HG03045 (cell line): ENCODE measurements around the gene UBXN2A.
"Not testable (repeated sequence)": the region's sequence is repeated elsewhere in the genome, so short reads cannot be mapped to it uniquely, and the experiment has no call there.

Experiments used
- ATAC-seq: cut with Tn5 transposase; IDR thresholded peaks from one replicate; pipeline ENCODE4 v1.9.1; 2021; ENCODE audit warnings: mild to moderate bottlenecking, moderate library complexity; ENCODE audit not compliant: unreplicated experiment

UBXN2A gene

DNA sequence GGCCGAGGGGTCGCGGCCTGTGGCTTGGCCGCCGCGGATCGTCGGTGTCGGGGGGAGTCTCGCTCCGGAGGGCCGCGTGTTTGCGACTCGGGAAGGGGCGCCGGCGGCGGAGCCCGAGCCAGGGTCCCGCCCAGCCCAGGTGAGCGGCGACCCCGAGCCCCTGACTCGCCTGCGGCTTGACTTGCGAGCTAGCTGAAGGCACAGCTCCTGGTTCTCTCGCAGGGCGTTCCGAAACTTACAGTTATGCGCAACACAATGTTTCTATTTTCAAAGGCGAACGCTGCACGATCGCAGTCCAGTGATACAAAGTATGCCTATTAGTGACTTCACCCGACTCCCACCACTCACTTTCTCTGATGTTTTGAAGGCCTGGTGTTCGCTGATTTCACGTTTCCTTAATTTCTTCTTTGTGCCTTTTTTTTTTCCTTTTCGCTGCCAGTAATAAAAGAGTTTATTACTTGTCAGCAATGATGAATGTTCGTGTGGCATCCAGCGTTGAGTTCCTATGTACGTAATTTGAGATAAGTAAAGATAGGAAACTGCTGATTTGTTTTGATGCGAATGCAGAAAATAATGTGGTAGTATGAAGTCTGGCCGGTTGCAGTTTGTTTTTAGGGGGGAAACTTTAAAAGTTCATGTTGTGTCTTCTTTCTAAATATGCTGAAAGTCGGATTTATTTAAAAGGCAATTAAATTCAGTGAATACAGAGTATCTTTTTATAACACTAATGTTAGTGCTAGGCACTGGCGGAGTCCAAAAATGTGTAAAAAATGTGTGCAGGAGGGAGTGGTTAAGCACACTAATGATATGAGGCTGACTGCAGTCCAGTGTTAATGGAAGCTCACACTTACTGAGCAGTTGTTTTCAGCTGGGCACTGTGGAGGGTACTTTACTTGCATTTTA lies 706 bp downstream of the UBXN2A start:
- ATAC-seq, result peak; percentile 62

DNA sequence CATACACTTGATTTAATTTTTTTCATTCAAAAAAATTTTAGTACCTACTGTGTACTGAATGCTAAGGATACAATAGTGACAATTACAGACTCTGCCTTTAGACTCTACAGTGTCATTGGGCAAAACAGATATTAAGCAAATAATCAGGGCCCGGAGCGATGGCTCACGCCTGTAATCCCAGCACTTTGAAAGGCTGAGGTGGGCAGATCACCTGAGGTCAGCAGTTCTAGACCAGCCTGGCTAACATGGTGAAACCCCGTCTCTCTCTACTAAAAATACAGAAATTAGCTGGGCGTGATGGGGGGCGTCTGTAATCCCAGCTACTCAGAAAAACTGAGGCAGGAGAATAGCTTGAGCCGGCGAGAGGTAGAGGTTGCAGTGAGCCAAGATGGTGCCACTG lies 1.4 kb downstream of the UBXN2A start:
- ATAC-seq, result no peak

DNA sequence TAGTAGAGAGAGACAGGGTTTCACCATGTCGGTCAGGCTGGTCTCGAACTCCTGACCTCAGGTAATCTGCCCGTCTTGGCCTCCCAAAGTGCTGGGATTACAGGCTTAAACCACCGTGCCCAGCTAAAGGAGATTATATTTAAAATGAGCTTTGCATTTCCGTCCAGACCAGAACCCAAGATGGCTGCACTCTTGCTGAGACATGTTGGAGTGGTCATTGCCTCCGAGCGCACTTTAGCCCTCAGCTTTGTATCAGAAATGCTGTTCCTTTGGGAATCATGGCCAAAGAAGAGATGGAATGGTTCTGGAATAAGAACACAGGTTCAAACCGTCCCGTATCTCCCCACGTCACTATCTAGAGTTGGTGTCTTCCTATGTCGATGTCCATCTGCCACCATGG lies 3.4 kb downstream of the UBXN2A start:
- ATAC-seq, result no peak

DNA sequence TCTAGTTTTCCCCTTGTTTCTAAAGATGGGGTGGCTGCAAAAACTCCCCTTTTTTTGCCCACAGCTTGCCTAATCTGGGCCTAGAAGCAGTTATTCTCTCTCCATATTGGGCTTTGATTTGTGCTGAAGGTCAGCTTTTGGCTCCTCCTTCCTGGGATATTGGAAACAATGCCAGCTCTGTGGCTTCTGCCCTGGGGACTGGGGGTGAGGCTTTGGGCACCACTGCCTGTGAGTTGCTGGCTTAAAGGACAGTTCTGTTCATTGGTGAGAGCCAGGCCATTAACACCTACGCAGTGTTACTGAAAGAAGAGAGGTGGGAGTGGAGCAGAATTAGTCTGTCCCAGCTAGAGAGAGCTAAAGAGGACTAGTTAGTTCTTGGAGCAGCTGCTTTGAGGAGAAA lies 4.3 kb downstream of the UBXN2A start:
- ATAC-seq, result no peak

- no peak for ATAC-seq
Observed at GRCh38 chr2:23944976-23945375, 4.7 kb downstream of the UBXN2A start.

DNA sequence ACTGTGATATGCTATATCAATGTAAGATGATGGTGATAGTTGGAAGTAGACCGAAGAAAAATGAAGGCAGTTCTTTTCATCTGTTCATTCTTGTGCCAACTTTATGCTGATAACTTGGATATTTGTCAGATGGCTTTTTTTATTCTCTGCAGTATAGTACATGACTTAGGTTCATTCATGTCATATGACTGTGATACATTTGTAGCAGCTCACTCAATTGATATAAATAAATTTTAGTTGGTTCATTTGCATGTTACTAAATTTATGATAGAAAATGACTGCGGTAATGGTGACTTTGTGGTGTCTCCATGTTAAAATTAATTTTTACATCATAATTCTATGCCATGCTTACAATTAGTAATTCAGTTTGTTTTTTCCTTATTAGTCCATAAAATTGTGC lies 7.1 kb downstream of the UBXN2A start:
- no peak for ATAC-seq

- not testable (repeated sequence) for ATAC-seq
Observed at GRCh38 chr2:23952558-23952957, 12.3 kb downstream of the UBXN2A start.

DNA sequence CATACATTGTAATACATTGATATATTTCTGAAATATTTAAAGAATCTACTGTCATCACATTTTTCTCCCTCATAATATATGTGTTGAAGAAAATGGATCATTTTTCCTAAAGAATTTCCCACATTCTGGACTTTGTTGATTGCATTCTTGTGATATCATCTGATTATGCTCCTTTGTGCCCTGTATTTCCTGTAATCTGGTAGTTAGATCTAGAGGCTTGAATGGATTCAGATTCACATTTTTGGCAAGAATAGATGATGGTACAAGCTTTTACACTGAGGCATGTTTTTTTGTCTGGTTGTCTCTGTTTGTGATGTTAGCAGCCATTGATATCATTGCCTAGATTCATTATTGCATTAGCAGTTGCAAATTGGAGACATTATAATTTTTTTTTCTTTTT lies 13.4 kb downstream of the UBXN2A start:
- ATAC-seq, result no peak

DNA sequence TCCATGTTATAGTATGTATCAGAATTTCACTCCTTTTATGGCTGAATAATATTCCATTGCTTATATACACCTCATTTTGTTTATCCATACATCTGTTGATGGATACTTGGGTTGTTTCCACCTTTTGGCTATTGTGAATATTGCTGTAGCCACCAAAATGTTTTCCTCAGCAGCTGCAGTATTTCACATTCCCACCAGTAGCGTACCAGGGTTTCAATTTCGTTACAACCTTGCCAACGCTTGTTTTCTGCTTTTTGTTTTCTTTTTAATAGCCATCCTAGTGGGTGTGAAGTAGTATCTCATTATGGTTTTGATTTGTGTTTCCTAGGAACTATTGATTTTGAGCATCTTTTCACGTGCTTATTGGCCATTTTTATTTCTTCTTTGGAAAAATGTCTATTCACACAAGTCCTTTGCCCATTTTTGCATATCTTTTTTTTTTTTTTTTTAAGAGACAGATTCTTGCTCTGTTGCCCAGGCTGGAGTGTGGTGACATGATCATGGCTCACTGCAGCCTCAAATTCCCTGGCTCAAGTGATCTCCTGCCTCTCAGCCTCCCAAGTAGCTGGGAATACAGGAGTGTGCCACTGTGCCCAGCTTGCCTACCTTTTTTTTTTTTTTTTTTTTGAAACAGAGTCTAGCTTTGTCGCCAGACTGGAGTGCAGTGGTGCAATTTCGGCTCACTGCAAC lies 14.2 kb downstream of the UBXN2A start:
- ATAC-seq, result no peak

DNA sequence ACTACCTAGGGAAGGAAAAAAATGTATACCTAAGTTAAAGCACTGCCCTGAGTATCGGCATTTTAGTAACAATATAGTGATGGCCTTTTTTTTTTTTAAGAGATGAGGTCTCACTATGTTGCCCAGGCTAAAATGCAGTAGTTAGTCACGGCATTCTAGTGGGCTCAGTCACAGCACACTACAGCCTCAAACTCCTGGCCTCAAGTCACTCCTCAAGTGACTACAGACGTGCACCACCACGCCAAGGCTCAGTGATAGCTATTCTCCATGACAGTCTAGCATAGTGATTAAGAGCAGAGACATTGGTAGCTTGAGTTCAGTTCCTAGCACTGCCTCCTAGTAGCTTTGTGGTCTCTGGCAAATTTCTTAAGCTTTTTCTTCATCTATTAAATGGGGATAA lies 27.6 kb downstream of the UBXN2A start:
- ATAC-seq, result no peak

DNA sequence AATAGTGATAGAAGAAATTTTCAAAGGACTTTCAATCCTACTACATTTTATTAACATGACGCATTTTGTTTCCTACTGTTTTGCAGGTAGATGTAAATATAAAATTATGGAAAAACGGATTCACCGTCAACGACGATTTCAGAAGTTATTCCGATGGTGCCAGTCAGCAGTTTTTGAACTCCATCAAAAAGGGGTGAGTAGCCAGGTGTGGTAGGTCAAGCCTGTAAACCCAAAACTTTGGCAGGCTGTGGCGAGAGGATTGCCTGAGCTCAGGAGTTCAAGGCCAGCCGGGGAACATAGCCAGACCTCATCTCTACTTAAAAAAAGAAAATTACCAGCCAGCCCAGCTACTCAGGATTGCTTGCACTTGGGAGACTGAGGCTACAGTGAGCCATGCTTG lies 36.6 kb downstream of the UBXN2A start:
- ATAC-seq, result no peak

DNA sequence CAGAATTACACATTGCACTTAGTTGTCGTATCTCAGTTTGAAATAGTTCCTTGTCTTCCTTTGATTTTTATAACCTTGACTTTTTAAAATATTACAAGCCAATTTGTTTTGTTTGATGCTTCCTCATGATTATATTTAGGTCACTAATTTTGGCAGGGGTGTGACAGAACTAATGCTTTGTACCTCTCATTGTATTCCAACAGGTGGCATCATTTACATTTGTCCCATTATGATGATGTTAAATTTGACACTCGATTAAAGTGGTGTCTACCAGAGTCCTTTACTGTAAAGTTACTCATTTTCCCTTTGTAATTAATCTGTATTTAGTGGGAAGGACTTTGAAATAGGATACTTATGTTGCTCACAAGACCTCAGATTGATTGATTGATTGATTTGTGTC lies 48.1 kb downstream of the UBXN2A start:
- ATAC-seq, result no peak

DNA sequence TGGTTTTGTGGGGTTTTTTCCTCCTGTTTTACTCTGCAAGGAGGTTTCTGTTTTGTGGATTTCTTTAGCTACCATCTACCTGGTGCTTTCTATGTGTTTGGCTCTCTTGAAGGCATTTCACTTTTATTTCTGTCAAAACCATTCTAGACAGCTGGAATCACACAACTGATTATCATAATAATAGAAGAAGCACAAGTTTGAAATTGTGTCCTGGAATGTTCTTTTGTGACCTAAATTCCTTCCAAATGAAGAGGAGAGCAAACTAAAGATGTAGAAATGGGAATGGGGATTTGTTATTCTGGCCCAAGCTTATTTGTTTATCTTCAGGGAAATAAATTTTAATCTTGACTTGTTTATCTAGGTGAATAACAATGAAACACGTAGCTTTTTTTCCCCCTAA lies 52.7 kb downstream of the UBXN2A start:
- no peak for ATAC-seq

GRCh38 chr2:23993736-23994269 lies 53.5 kb downstream of the UBXN2A start:
- ATAC-seq, result no peak

DNA sequence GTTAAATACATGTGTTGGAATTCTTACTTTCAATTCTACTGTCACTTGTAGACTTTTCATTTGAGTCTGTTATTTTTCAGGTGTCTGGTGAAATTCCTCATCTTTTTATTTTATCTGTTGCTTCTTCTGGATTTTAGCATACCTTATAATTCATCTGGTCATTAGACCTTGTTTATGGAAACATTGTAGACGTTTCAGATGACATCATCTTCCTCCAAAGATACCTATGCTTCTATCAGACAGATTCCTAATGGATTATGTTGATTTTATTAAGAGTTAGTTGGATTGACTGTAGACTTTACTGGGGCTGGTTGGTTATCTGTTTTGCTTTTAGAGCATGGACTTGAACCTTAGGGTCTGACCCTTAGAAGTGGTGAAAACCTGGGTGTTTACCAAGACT lies 54.3 kb downstream of the UBXN2A start:
- ATAC-seq, result no peak

- no peak for ATAC-seq
Observed at GRCh38 chr2:24007693-24008092, 67.4 kb downstream of the UBXN2A start.

DNA sequence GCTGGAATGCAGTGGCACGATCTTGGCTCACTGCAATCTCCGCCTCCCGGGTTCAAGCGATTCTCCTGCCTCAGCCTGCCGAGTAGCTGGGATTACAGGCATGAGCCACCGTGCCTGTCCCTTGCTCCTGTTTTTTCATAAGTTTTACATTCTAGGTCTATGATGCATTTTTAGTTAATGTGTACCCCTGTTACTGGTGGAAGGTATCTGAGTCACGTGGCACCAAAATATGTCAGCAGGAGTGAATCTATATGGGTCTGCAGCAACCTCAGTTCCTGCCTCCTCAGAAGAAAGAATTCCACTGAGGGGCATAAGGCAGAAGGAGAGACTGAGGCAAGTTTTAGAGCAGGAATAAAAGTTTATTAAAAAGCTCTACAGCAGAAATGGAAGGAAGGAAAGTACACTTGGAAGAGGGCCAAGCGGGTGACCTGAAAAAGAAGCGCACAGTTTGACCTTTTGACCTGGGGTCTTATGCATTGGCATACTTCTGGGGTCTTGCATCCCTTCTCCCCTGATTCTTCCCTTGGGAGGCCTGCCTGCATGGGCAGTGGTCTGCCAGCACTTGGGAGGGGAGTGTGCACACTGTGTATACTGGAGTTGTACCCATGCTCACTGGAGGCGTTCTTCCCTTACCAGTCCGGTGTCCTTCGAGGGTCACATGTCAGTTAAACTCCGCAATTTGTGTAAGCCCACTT lies 68.6 kb downstream of the UBXN2A start:
- no peak for ATAC-seq

- no peak for ATAC-seq
Observed at GRCh38 chr2:24009367-24009679, 69.1 kb downstream of the UBXN2A start.

GRCh38 chr2:24009680-24010476 lies 69.6 kb downstream of the UBXN2A start, which contains the start of gene MFSD2B:
Gene MFSD2B (plus strand): TSS chr2:24010085. CDS start chr2:24010097, 12 bp downstream.
- no peak for ATAC-seq

DNA sequence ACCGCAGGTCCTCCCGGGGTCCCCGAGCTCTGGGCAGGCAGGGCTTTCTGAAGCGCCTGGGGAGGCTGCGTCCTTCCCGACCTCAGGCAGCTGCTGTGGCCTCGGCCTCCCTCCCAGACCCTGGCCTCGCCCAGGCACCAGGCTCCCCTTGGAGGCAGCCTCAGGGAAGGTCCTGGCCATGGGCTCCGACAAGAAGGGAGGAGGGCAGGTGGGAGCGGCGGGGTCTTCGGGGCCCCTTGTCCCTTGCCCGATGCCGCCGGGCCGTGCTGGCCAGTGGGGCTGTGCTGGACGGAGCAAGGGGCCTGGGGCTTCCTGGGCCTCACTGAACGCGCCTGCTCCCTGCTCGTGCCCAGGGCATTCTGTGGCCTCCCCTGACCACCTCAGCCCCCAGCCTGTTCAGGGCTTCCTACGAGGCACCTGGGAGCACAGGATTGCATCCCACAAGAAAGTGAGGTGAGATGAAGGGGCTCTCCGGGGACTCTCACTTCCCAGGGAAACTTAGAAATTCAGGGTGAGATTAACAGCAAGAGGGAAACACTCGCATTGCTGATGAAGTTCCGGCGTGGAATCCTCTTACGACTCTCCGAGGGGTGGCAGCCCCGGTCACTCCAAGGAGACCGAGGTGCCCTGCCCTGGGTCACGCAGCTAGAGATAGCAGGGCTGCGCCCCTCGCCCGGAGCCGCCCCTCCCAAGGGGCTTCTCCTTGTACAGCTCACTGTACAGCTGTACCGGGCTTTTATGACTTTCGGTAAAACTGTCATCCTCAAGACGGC lies 70.4 kb downstream of the UBXN2A start:
- ATAC-seq, result no peak
